Central memory CD8-positive, alpha-beta T cell (primary cell): Measurements from ENCODE around the gene SDK2.

Source experiments
- ATAC-seq: fragments of 150-1000 bp; cut with Tn5 transposase; replicated peaks from 2 replicates; pipeline ENCODE4 v1.10.0; 2022; ENCODE audit warnings: mild to moderate bottlenecking, moderate FRiP score, moderate number of reproducible peaks; ENCODE audit not compliant: poor library complexity, severe bottlenecking; ENCODE audit errors: extremely low read depth
- DNase-seq, 2 donors: peaks; one replicate each; pipeline ENCODE4 v3.0.0; 2021; ENCODE audit warnings: low spot score in 2 of 2
- H3K27ac Mint-ChIP-seq: one replicate; pipeline ENCODE4 v1.8.0; 2022; ENCODE audit warnings: low read depth, mild to moderate bottlenecking, moderate library complexity, mixed read lengths
- H3K27me3 Mint-ChIP-seq: one replicate; pipeline ENCODE4 v1.8.0; 2022; ENCODE audit warnings: mixed read lengths
- H3K36me3 Mint-ChIP-seq: one replicate; pipeline ENCODE4 v1.8.0; 2022; ENCODE audit warnings: mild to moderate bottlenecking, moderate library complexity, mixed read lengths; ENCODE audit not compliant: insufficient read depth
- H3K4me1 Mint-ChIP-seq: one replicate; pipeline ENCODE4 v1.8.0; 2022; ENCODE audit warnings: mixed read lengths
- H3K4me3 Mint-ChIP-seq: one replicate; pipeline ENCODE4 v1.8.0; 2022; ENCODE audit warnings: mild to moderate bottlenecking, moderate library complexity, mixed read lengths
- H3K9me3 Mint-ChIP-seq: one replicate; pipeline ENCODE4 v1.8.0; 2022; ENCODE audit warnings: mixed read lengths

The SDK2 gene

DNA sequence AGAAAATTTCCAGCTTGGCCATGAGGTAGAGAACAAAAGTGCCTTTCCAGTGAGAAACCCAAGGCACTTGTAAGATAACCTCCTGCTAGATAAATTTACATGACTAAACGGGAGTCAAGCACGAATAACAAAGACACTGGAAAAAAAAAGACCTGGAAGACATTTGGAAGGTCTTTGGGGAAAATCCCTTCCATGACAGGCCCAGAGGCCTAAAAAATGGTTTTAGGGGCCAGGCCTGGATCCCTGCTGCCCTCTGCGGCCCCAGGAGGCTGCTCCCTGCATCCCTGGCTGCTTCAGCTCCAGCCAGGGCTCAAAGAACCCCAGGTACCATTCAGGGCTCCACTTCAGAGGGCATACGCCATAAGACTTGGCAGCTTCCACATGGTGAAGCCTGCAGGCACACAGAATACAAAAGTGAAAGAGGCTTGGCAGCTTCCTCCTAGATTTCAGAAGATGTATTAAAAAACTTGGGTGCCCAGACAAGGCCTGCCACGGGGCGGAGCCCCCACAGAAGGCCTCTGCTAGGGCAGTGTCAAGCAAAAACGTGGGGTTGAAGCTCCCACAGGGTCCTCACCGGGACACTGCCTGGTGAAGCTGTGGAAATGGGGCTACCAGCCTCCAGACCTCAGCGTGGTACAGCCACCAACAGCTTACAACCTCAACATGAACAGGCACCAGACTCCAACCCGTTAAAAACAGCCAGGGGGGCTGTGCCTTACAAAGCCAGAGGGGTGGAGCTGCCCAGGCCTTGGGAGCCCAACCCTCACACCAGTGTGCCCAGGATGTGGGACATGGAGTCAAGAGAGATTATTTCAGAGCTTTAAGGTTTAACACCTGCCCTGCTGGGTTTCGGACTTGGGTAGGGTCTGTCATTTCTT, 77.1 kb downstream of the SDK2 start:
- ATAC-seq (peak; percentile 32), DNase-seq (no peak)
- Mint-ChIP-seq H3K27ac (peak overlapping the region; percentile 32), H3K36me3 (no peaks in the 10 kb centered on the region), H3K4me1 (peaks cover 7% of the 10 kb centered on the region), H3K9me3 (no peaks in the 10 kb centered on the region), H3K4me3 (no peak overlapping the region), H3K27me3 (peaks cover under 1% of the 10 kb centered on the region)

GRCh38 chr17:73564843-73565242, 79.4 kb downstream of the SDK2 start:
- no peak for ATAC-seq
- Mint-ChIP-seq H3K27me3 (peaks cover 12% of the 10 kb centered on the region), H3K4me3 (no peak overlapping the region), H3K4me1 (peaks cover 7% of the 10 kb centered on the region), H3K36me3 (no peaks in the 10 kb centered on the region), H3K27ac (no peak overlapping the region), H3K9me3 (no peaks in the 10 kb centered on the region)
- DNase-seq, result no peak

DNA sequence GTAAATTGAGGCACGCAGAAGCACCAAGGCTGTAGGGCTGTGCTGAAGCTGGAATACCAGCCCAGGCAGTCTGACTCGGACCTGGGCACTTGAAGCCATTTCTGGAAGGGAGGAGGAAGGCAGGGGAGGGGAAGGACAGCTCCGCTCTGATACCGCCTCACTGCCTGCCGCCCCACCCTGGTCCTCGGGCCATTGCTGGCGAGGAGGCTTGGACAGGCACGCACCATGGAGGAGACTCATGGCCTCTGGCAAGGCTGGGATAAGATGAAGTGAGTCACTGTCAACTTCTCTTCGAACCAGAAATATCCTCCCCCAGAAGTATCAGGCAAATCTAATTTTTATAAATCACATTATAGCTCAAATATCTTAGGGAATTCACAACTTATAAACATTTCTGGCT, 81.3 kb downstream of the SDK2 start:
- no peak overlapping the region for H3K27ac Mint-ChIP-seq
- H3K9me3 Mint-ChIP-seq, result no peaks in the 10 kb centered on the region
- H3K4me1 Mint-ChIP-seq, result peaks cover 5% of the 10 kb centered on the region
- no peak for DNase-seq
- no peak for ATAC-seq
- no peak overlapping the region for H3K4me3 Mint-ChIP-seq
- H3K36me3 Mint-ChIP-seq, result no peaks in the 10 kb centered on the region
- H3K27me3 Mint-ChIP-seq, result peaks cover 12% of the 10 kb centered on the region

GRCh38 chr17:73561111-73561510, 83.1 kb downstream of the SDK2 start:
- ATAC-seq (no peak), DNase-seq (no peak)
- H3K4me3 Mint-ChIP-seq, result no peak overlapping the region
- H3K9me3 Mint-ChIP-seq, result no peaks in the 10 kb centered on the region
- H3K27me3 Mint-ChIP-seq, result peaks cover 14% of the 10 kb centered on the region
- H3K27ac Mint-ChIP-seq, result no peak overlapping the region
- no peaks in the 10 kb centered on the region for H3K36me3 Mint-ChIP-seq
- peaks cover 5% of the 10 kb centered on the region for H3K4me1 Mint-ChIP-seq

DNA sequence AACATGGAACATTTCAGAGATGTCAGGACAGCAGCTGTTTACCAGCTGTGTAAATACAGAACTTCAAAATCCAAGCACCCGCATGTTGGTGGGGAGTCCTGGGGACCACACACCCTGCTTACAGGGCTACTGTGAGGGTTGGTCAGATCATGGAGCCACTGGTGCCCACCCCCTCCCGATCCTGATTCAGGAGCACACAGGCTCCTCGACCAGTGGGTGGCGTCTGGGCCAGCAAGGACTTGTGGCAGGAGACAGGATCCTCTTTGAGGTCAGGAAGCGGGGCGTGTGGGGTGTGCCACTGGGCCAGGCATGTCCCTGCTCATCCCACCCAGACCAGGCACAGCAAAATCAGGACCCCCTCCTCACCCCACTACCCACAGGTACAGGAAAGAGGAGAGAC, 83.6 kb downstream of the SDK2 start:
- Mint-ChIP-seq H3K9me3 (no peaks in the 10 kb centered on the region), H3K36me3 (no peaks in the 10 kb centered on the region), H3K27ac (no peak overlapping the region), H3K27me3 (peaks cover 19% of the 10 kb centered on the region), H3K4me1 (peaks cover 5% of the 10 kb centered on the region), H3K4me3 (no peak overlapping the region)
- no peak for ATAC-seq
- no peak for DNase-seq

DNA sequence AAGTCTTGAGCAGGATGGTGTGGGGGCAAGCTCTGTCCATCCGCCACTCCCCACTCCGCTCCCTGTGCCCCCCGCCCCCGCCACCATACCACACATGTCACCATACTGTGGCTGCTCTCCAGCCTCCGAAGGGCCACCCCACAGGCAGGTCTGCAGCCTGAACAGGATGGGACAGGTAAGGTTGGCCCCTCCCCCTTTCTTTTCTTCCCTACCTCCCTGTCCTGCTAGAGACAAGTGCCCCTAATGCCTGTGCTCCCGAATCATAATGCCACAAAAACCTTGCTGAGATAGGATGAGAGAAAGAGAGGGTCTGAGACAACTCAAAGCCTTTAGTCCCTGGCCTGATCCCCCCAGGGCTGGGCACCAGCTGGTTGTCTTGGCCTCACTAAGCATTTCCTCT, 84.7 kb downstream of the SDK2 start:
- Mint-ChIP-seq H3K4me1 (peaks cover 5% of the 10 kb centered on the region), H3K27ac (no peak overlapping the region), H3K27me3 (peaks cover 30% of the 10 kb centered on the region), H3K9me3 (no peaks in the 10 kb centered on the region), H3K36me3 (no peaks in the 10 kb centered on the region), H3K4me3 (no peak overlapping the region)
- DNase-seq (no peak), ATAC-seq (no peak)

DNA sequence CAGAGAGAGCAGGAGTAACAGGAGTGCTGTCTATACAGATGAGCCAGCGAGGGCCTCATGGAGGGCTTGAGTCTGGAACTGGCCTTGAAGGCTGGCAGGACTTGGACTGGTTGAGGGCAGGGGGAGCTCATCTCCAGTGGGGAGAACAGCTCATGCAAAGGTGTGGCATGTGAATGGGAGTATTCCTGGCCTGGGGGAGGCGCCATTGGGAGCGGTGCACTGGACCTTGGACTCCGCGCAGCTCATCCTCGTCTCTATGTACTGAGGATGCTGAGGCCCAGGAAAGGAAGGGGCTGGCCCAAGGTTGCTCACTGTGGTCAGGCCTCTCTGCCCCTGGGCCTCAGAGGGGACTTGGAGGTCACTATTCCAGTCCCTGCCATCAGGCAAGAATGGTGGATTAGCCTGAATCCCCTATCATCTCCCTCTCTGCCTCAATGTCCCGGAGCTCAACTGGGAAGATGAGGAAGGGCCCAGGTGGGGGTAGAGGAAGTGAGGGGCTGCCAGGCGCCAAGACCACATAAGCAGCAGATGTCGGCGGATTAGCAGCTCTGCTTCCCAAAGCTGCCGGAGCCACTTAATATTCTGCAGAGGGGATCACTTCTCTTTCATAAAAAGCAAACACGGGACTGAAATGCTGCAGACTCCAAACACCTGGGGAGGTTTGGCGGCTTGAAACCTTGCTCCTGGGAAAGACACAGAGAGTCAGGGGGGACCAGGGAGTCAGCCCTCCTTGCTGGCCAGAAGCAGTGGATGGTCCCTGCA, 88.9 kb downstream of the SDK2 start:
- peaks cover 13% of the 10 kb centered on the region for H3K4me1 Mint-ChIP-seq
- H3K36me3 Mint-ChIP-seq, result no peaks in the 10 kb centered on the region
- DNase-seq (no peak), ATAC-seq (no peak)
- H3K9me3 Mint-ChIP-seq, result no peaks in the 10 kb centered on the region
- H3K27me3 Mint-ChIP-seq, result peaks cover 39% of the 10 kb centered on the region
- no peak overlapping the region for H3K4me3 Mint-ChIP-seq
- H3K27ac Mint-ChIP-seq, result no peak overlapping the region

DNA sequence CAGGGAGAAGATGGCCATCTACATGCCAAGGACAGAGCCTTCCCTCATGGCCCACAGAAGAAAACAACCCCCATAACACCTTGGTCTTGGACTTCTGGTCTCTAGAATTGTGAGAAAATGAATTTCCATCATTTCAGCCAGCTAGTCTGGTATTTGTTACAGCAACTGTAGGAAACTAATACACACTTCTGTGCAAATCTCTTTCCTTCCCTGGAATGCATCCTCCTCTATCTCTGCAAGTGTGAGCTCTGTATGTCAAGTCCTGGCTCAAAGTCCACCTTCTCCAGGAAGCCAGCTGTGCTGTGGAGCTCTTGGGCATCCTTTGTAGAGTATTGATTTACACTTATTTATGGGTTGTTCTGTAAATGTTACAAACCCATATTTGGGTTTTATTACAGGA, 89.7 kb downstream of the SDK2 start:
- ATAC-seq (no peak), DNase-seq (no peak)
- H3K27me3 Mint-ChIP-seq, result peaks cover 47% of the 10 kb centered on the region
- H3K36me3 Mint-ChIP-seq, result no peaks in the 10 kb centered on the region
- no peak overlapping the region for H3K27ac Mint-ChIP-seq
- peaks cover 13% of the 10 kb centered on the region for H3K4me1 Mint-ChIP-seq
- no peaks in the 10 kb centered on the region for H3K9me3 Mint-ChIP-seq
- no peak overlapping the region for H3K4me3 Mint-ChIP-seq

GRCh38 chr17:73553311-73553710, 90.9 kb downstream of the SDK2 start:
- DNase-seq (no peak), ATAC-seq (no peak)
- Mint-ChIP-seq H3K9me3 (no peaks in the 10 kb centered on the region), H3K27me3 (peaks cover 59% of the 10 kb centered on the region), H3K36me3 (no peaks in the 10 kb centered on the region), H3K27ac (no peak overlapping the region), H3K4me3 (no peak overlapping the region), H3K4me1 (peaks cover 8% of the 10 kb centered on the region)

- H3K4me3 Mint-ChIP-seq, result no peak overlapping the region
- no peak overlapping the region for H3K27ac Mint-ChIP-seq
- H3K27me3 Mint-ChIP-seq, result peaks cover 68% of the 10 kb centered on the region
- ATAC-seq, result no peak
- no peaks in the 10 kb centered on the region for H3K9me3 Mint-ChIP-seq
- peaks cover 11% of the 10 kb centered on the region for H3K4me1 Mint-ChIP-seq
- H3K36me3 Mint-ChIP-seq, result no peaks in the 10 kb centered on the region
- no peak for DNase-seq
Measured at GRCh38 chr17:73552300-73553048, 91.8 kb downstream of the SDK2 start.

- ATAC-seq (no peak), DNase-seq (no peak)
- peak overlapping the region; percentile 49 for H3K4me3 Mint-ChIP-seq
- no peaks in the 10 kb centered on the region for H3K9me3 Mint-ChIP-seq
- no peaks in the 10 kb centered on the region for H3K36me3 Mint-ChIP-seq
- H3K27me3 Mint-ChIP-seq, result peaks cover 71% of the 10 kb centered on the region
- no peak overlapping the region for H3K27ac Mint-ChIP-seq
- H3K4me1 Mint-ChIP-seq, result peaks cover 17% of the 10 kb centered on the region
Measured at GRCh38 chr17:73551759-73552158, 92.5 kb downstream of the SDK2 start.

DNA sequence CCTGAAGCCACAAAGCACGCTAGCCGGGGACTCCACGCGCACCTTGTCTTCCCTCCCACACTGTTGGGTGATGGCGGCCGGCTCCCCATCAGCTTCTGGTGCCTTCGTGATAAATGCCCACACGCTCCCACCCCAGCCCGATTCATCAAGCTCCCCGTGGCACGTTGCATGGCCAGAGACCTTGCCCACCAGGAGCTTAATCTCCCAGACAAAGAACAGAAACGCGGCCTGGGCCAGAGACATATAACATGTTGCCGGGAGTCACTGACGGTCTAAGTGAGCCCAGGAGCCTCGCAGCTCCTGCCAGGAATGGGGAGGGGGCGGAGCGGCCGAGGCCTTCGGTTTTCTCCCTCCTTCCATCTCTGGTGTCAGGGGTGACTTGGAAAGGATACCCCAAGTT, 93.1 kb downstream of the SDK2 start:
- Mint-ChIP-seq H3K9me3 (no peaks in the 10 kb centered on the region), H3K27ac (no peak overlapping the region), H3K4me1 (peaks cover 17% of the 10 kb centered on the region), H3K4me3 (no peak overlapping the region), H3K36me3 (no peaks in the 10 kb centered on the region), H3K27me3 (peaks cover 69% of the 10 kb centered on the region)
- DNase-seq (no peak), ATAC-seq (no peak)
